Parathyroid adenoma (tissue), 2 donors: Measurements from ENCODE around the gene PCCB.

Source experiments
- H2AFZ ChIP-seq: fragments of 300-600 bp; sonication (generic); one replicate; pipeline ENCODE4 v1.7.0; 2017; ENCODE audit warnings: antibody characterized with exemption, mild to moderate bottlenecking
- H3K27ac ChIP-seq: fragments of 300-600 bp; sonication (generic); one replicate; pipeline ENCODE4 v1.7.0; 2017
- H3K27me3 ChIP-seq: fragments of 300-600 bp; sonication (generic); one replicate; pipeline ENCODE4 v1.7.0; 2017; ENCODE audit warnings: low read length; ENCODE audit not compliant: control insufficient read depth, insufficient read depth
- H3K36me3 ChIP-seq: fragments of 300-600 bp; sonication (generic); one replicate; pipeline ENCODE4 v1.7.0; 2017; ENCODE audit warnings: low read length; ENCODE audit not compliant: control insufficient read depth, insufficient read depth
- H3K4me1 ChIP-seq: fragments of 300-600 bp; sonication (generic); one replicate; pipeline ENCODE4 v1.7.0; 2017; ENCODE audit warnings: control low read depth
- H3K4me2 ChIP-seq: fragments of 300-600 bp; sonication (generic); one replicate; pipeline ENCODE4 v1.7.0; 2017; ENCODE audit warnings: low read length
- H3K4me3 ChIP-seq: fragments of 300-600 bp; sonication (generic); one replicate; pipeline ENCODE4 v1.7.0; 2017; ENCODE audit warnings: low read depth, low read length
- H3K79me2 ChIP-seq: fragments of 300-600 bp; sonication (generic); one replicate; pipeline ENCODE4 v1.7.0; 2017; ENCODE audit warnings: control low read depth
- H3K9ac ChIP-seq: fragments of 300-600 bp; sonication (generic); one replicate; pipeline ENCODE4 v1.7.0; 2017; ENCODE audit warnings: mild to moderate bottlenecking
- H3K9me3 ChIP-seq: fragments of 300-600 bp; sonication (generic); one replicate; pipeline ENCODE4 v1.7.0; 2017; ENCODE audit warnings: low read length; ENCODE audit not compliant: control insufficient read depth
- TF ChIP-seq, protein P1 (sequence below): fragments of 300-600 bp; sonication (generic); IDR thresholded peaks from one replicate; pipeline ENCODE4 v1.7.0; 2017; ENCODE audit warnings: antibody characterized with exemption, mild to moderate bottlenecking
- donor health status: primary hyperparathyroidism.

PCCB gene

DNA sequence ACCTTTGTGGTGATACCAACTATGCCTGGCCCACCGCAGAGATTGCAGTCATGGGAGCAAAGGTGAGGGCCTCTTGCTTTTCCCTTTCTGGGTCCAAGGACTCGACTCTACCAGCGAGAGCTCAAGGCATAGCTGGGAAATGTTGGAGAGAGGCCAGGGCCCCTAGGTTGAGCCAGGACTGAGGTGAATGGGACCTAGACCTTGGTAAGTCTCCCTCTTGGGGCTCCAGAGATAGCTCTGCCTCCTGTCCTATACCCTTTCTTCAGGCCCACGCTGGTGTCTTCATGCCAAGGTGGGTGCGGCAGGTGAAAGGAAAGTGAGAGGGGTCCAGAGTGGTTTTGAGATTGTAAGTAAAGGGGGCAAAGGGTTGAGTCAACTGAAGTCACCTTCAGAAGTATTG, 77.5 kb downstream of the PCCB start:
- H2AFZ ChIP-seq, result no peak overlapping the region
- H3K79me2 ChIP-seq, result no peaks in the 10 kb centered on the region
- H3K9ac ChIP-seq, result no peak overlapping the region
- H3K27me3 ChIP-seq, result no peaks in the 10 kb centered on the region
- no peak overlapping the region for H3K4me3 ChIP-seq
- H3K27ac ChIP-seq, result no peak overlapping the region
- H3K36me3 ChIP-seq, result no peaks in the 10 kb centered on the region
- no peaks in the 10 kb centered on the region for H3K9me3 ChIP-seq
- H3K4me2 ChIP-seq, result no peak overlapping the region
- H3K4me1 ChIP-seq, result no peaks in the 10 kb centered on the region
- TF ChIP-seq, protein P1, sequence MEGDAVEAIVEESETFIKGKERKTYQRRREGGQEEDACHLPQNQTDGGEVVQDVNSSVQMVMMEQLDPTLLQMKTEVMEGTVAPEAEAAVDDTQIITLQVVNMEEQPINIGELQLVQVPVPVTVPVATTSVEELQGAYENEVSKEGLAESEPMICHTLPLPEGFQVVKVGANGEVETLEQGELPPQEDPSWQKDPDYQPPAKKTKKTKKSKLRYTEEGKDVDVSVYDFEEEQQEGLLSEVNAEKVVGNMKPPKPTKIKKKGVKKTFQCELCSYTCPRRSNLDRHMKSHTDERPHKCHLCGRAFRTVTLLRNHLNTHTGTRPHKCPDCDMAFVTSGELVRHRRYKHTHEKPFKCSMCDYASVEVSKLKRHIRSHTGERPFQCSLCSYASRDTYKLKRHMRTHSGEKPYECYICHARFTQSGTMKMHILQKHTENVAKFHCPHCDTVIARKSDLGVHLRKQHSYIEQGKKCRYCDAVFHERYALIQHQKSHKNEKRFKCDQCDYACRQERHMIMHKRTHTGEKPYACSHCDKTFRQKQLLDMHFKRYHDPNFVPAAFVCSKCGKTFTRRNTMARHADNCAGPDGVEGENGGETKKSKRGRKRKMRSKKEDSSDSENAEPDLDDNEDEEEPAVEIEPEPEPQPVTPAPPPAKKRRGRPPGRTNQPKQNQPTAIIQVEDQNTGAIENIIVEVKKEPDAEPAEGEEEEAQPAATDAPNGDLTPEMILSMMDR, result no peak

DNA sequence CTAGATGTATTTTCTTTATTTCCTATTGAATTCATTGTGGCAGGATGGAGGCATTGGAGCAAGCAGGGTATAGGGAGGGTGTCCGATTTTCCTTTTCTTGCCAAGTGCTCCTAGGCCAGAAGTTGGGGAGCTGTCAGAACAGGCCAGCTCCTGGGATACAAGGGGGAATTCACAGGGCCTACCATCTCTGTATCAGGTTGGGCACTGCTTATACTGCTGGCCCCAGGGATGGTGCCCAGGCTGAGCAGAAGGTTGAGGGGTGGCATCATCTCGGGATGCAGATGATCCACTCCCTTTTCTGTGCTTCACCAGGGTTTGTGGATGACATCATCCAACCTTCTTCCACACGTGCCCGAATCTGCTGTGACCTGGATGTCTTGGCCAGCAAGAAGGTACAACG, 79.5 kb downstream of the PCCB start:
- Histone ChIP-seq H3K27me3 (no peaks in the 10 kb centered on the region), H3K79me2 (no peaks in the 10 kb centered on the region), H3K4me3 (no peak overlapping the region), H3K9ac (no peak overlapping the region), H3K36me3 (no peaks in the 10 kb centered on the region), H2AFZ (no peak overlapping the region), H3K9me3 (no peaks in the 10 kb centered on the region), H3K4me2 (no peak overlapping the region), H3K4me1 (no peaks in the 10 kb centered on the region), H3K27ac (no peak overlapping the region)
- TF ChIP-seq, protein P1, result no peak

DNA sequence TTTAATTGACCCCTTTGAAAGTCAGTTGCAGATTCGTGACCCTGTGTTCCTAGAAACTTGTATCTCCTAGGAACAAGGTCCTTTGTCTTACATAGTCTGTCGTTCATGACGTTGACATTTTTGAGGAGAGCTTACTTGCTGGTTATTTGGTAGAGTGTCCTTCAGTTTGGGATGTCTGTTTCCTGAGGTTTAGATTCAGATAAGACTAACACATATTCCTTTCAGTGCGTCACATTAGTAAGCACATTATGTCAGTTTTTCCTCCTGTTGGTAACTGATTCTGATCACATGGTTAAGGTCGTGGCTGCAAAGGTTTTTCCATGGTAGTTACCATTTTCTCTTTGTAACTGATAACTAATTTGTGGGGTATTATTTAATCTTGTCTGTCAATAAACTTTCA, 80.8 kb downstream of the PCCB start:
- Histone ChIP-seq H3K36me3 (no peaks in the 10 kb centered on the region), H3K27me3 (no peaks in the 10 kb centered on the region), H3K79me2 (no peaks in the 10 kb centered on the region), H3K4me3 (no peak overlapping the region), H3K4me2 (no peak overlapping the region), H3K27ac (no peak overlapping the region), H2AFZ (no peak overlapping the region), H3K9ac (no peak overlapping the region), H3K4me1 (no peaks in the 10 kb centered on the region), H3K9me3 (no peaks in the 10 kb centered on the region)
- TF ChIP-seq, protein P1, result no peak

DNA sequence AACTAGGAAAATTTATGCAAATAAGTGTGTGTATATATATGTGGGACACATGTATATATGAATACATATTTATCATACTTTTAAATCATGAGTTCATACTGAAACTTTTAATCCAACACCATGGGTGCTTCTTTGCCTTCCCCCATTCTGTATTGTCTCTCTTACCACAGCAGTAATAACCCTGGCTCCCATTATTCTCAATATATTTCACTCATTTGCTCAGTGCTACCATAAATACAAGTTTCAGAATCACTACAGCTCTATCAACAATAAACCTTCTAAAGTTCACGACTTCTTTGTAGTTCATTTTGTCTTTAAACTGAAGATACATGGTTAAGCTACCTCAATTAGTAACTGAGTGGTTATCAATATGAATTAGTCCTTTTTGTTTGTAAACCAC, 82.2 kb downstream of the PCCB start:
- Histone ChIP-seq H3K36me3 (no peaks in the 10 kb centered on the region), H3K27ac (no peak overlapping the region), H3K4me2 (no peak overlapping the region), H3K79me2 (no peaks in the 10 kb centered on the region), H3K4me1 (no peaks in the 10 kb centered on the region), H3K9ac (no peak overlapping the region), H3K4me3 (no peak overlapping the region), H2AFZ (no peak overlapping the region), H3K27me3 (no peaks in the 10 kb centered on the region), H3K9me3 (no peaks in the 10 kb centered on the region)
- TF ChIP-seq, protein P1, result no peak

DNA sequence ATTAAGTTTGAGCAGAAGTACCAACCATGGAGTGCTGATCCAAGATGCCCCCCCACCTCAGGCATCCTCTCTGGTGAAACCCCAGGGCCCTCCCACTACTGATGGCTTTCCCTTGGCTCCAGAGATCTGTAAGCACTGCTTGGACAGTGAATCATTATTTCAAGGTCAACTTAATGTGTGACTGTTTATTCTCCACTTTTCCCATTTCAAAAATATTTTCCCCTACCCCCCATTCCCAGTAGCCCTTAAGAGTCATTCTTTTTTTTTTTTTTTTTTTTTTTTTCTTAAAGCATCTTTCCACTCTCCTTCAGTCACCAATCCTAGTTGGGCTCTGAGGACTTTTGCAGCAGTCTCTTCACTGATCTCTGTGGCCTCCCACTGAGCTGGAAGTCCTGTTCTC, 82.6 kb downstream of the PCCB start:
- TF ChIP-seq, protein P1, result no peak
- H3K36me3 ChIP-seq, result no peaks in the 10 kb centered on the region
- no peaks in the 10 kb centered on the region for H3K4me1 ChIP-seq
- H3K27ac ChIP-seq, result no peak overlapping the region
- no peaks in the 10 kb centered on the region for H3K9me3 ChIP-seq
- H3K4me2 ChIP-seq, result no peak overlapping the region
- no peak overlapping the region for H2AFZ ChIP-seq
- no peaks in the 10 kb centered on the region for H3K79me2 ChIP-seq
- no peak overlapping the region for H3K4me3 ChIP-seq
- no peak overlapping the region for H3K9ac ChIP-seq
- no peaks in the 10 kb centered on the region for H3K27me3 ChIP-seq
